ENCODE data around the gene STPG1. TPM values are rescaled to one million over a fixed set of nuclear protein-coding genes. Genes with fewer than 3 reads are reported as not detected.
A peak's percentile ranks its signal among the peaks of the same experiment; 100 is the strongest.

STPG1 gene
- total and polyA plus RNA-seq, 9 of the 15 experiments (the other 6 are each of a cell fraction or from before 2014, with no cell fraction given), result 5.0 to 11.9 (median 8.3) TPM

DNA sequence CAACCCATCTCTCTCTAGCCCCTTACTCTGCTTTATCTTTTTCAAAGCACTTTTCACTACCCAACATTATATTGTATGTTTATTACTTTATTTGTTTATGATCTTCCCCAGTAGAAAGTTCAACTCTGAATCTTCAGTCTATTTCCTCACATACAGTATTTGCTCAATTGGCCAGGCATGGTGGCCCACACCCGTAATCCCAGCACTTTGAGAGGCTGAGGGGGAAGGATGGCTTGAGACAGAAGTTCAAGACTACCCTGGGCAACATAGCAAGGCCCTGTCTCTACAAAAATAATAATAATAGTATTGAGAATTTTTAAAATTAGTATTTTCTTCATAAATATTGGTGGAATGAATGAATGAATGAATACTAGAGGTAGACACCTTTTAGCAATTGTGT, 1.2 kb downstream of the STPG1 start (continued):
- TF ChIP-seq SAP30 (IDR thresholded peaks at IDR 0.05; ENCODE audit: borderline replicate concordance, insufficient read depth, low read depth, low read length, poor library complexity, severe bottlenecking) (no peak), TAF15 (IDR thresholded peaks at IDR 0.05; ENCODE audit: low read depth, low read length) (no peak)

DNA sequence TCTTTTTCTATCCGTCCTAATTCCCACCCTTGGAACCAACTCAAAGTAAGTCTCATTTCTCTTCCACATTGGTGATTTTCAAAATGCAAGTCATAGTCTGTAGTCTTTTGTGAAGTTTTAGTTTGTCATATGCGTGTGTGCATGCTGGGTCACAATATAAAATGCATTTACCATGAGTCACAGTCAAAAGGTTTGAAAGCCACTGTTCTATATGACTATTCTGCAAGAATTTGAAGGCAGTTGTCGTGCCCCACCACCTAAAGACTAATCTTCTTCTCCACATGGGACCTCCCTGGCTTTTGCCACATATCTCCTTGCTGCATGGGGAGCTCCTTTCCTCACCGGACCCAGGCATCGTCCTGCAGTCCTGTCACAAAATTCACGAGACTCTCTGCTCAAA, 1.6 kb downstream of the STPG1 start:
- Histone ChIP-seq H3K9ac (ENCODE audit: insufficient read depth in 1 of 2, low read depth in 2 of 2, low read length in 2 of 2) (peak overlapping the region; percentile 2 to 78; a peak in 3 of 4 replicates), H3K36me3 (ENCODE audit: control insufficient read depth, insufficient read depth, low read length) (no peaks in the 10 kb centered on the region), H3K4me3 (no peak overlapping the region; the same call in 1 of the 2 replicates), H3K27ac (ENCODE audit: extremely low read depth, low read depth, low read length) (peak overlapping the region; percentile 70), H3K79me2 (ENCODE audit: control insufficient read depth, insufficient read depth, low read length) (peaks cover 21% of the 10 kb centered on the region), H3K4me1 (replicated peaks in 1 of 2; ENCODE audit: control insufficient read depth in 2 of 2, insufficient read depth in 2 of 2, low read length in 2 of 2) (peaks cover 28 to 29% of the 10 kb centered on the region in 2 experiments), H3K27me3 (ENCODE audit: control insufficient read depth in 2 of 2, insufficient read depth in 2 of 2, low read length in 2 of 2) (no peaks in the 10 kb centered on the region), H3K9me3 (replicated peaks; ENCODE audit: control insufficient read depth, insufficient read depth, low read depth, low read length) (no peaks in the 10 kb centered on the region), H3K9me1 (ENCODE audit: control insufficient read depth, insufficient read depth, low read length) (no peaks in the 10 kb centered on the region), H2AFZ (ENCODE audit: low read depth, low read length) (peak overlapping the region; percentile 91), H3K4me2 (ENCODE audit: insufficient read depth, low read length) (peak overlapping the region; percentile 94), H4K20me1 (replicated peaks; ENCODE audit: control insufficient read depth, insufficient read depth, low read length) (no peaks in the 10 kb centered on the region)
- in situ Hi-C loops (cut with MboI) (no loop called here), intact Hi-C loops (cut with micrococcal nuclease) (no loop called here)
- ChIA-PET POLR2A (interaction anchor here (0.6 to 2.5 kb wide), 6 partner anchors 11 to 103 kb away, joined by 3 to 7 read pairs (median 4); no protein-coding TSS in a partner anchor), CTCF (ENCODE audit: low intra/inter-chr PET ratio) (no interaction called here)
- BruUV-seq (replicated peaks), result no TSS peak
- WGBS (ENCODE audit: insufficient coverage, low coverage, missing lambda C conversion rate), result 9% methylated on average over 6 of the region's 6 CpGs
- FAIRE-seq, result no peak
- peak in 3 of 4 experiments; percentile 21 to 78 (median 68) for DNase-seq (ENCODE audit: extremely low read depth in 1 of 4, low spot score in 3 of 4)
- ATAC-seq, result no peak
- no peak; the same call in 1 of the 2 replicates for TF ChIP-seq HDGF (IDR thresholded peaks at IDR 0.05)
- TF ChIP-seq CBFA2T3 (IDR thresholded peaks at IDR 0.05), result peak; percentile 89
- peak; percentile 34; the same call in 1 of the 2 replicates for TF ChIP-seq FOSL1 (tag; conservative IDR thresholded peaks at IDR 0.05)
- peak in 1 of 2 experiments; percentile 61; a peak in 1 of 4 replicates for TF ChIP-seq TEAD1 (CRISPR knock-in tag; IDR thresholded peaks at IDR 0.05)
- peak in 1 of 2 experiments; percentile 23; a peak in 1 of 4 replicates for TF ChIP-seq TRIM24 (IDR thresholded peaks at IDR 0.05)
- peak; percentile 74 for TF ChIP-seq TEAD4 (IDR thresholded peaks at IDR 0.05; ENCODE audit: low read length)
- no peak for TF ChIP-seq TEAD4 (CRISPR knock-in tag; IDR thresholded peaks at IDR 0.05; ENCODE audit: borderline replicate concordance)
- TF ChIP-seq ARNT (IDR thresholded peaks at IDR 0.05), result 0 out of 4 replicates have a peak, but pooled peaks of 1 of the 2 experiments have one; percentile 9
- TF ChIP-seq, protein P1, sequence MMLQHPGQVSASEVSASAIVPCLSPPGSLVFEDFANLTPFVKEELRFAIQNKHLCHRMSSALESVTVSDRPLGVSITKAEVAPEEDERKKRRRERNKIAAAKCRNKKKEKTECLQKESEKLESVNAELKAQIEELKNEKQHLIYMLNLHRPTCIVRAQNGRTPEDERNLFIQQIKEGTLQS (IDR thresholded peaks at IDR 0.05), result peak; percentile 59
- TF ChIP-seq, protein P1 (CRISPR knock-in tag; conservative IDR thresholded peaks at IDR 0.05), result 0 out of 2 replicates have a peak, but pooled peaks have one; percentile 38
- TF ChIP-seq CBFA2T2 (conservative IDR thresholded peaks at IDR 0.05), result peak; percentile 79
- TF ChIP-seq NFE2 (IDR thresholded peaks at IDR 0.05; ENCODE audit: low read depth), result peak; percentile 77
- TF ChIP-seq SMARCE1 (IDR thresholded peaks at IDR 0.05), result peak; percentile 23
- no peak for TF ChIP-seq SAFB2 (IDR thresholded peaks at IDR 0.05; ENCODE audit: borderline replicate concordance, low read depth, low read length, severe bottlenecking)
- TF ChIP-seq NBN (IDR thresholded peaks at IDR 0.05; ENCODE audit: low read depth), result 0 out of 2 replicates have a peak, but pooled peaks have one; percentile 44
- TF ChIP-seq C11orf30 (IDR thresholded peaks at IDR 0.05; ENCODE audit: low read depth), result peak; percentile 83
- no peak for TF ChIP-seq SMARCC2 (IDR thresholded peaks at IDR 0.05; ENCODE audit: low read depth)
- peak; percentile 20 for TF ChIP-seq EHMT2 (IDR thresholded peaks at IDR 0.05)
- peak; percentile 83 for TF ChIP-seq ARID1B (IDR thresholded peaks at IDR 0.05)
- TF ChIP-seq SMARCA4 (IDR thresholded peaks at IDR 0.05), result peak; percentile 63
- TF ChIP-seq BHLHE40 (IDR thresholded peaks at IDR 0.05; ENCODE audit: low read length), result peak; percentile 36; the same call in 1 of the 2 replicates
- TF ChIP-seq TAL1 (IDR thresholded peaks at IDR 0.05), result peak; percentile 73; the same call in 1 of the 2 replicates
